ENCODE measurements around the gene MCRS1. TPM values are rescaled to one million over a fixed set of nuclear protein-coding genes. Genes with fewer than 3 reads are reported as not detected.
A peak's percentile ranks its signal among the peaks of the same experiment; 100 is the strongest.

MCRS1 gene
- total and polyA plus RNA-seq, 2 experiments from 2014 or later, result 105 to 139 TPM

GRCh38 chr12:49558526-49558925 lies 9.4 kb downstream of the MCRS1 start:
- Mint-ChIP-seq H3K27me3 (ENCODE audit: insufficient read depth, low read depth, poor library complexity) (peaks cover 12% of the 10 kb centered on the region), H3K36me3 (ENCODE audit: low read depth) (peaks cover 51% of the 10 kb centered on the region), H3K4me1 (no peaks in the 10 kb centered on the region), H3K4me3 (no peak overlapping the region), H3K27ac (no peak overlapping the region), H3K9me3 (no peaks in the 10 kb centered on the region)
- H3K79me2 ChIP-seq (replicated peaks; ENCODE audit: insufficient read depth), result no peaks in the 10 kb centered on the region
- no peaks in the 10 kb centered on the region for H3K4me1 ChIP-seq (ENCODE audit: insufficient read depth)
- H3K9me2 ChIP-seq (ENCODE audit: insufficient read depth), result no peaks in the 10 kb centered on the region
- H3K36me3 ChIP-seq (ENCODE audit: insufficient read depth), result peaks cover 27% of the 10 kb centered on the region
- H3K4me2 ChIP-seq, result no peak overlapping the region
- DNase-seq (ENCODE audit: low spot score) (no peak), ATAC-seq (no peak)
- no peaks in the 10 kb centered on the region for H4K20me1 ChIP-seq (replicated peaks; ENCODE audit: insufficient read depth)
- no peaks in the 10 kb centered on the region for H3F3A ChIP-seq (replicated peaks; ENCODE audit: low read depth)
- no peak overlapping the region for H3K27ac ChIP-seq (ENCODE audit: low read depth)
- H3K27me3 ChIP-seq (ENCODE audit: insufficient read depth), result no peaks in the 10 kb centered on the region
- no peak overlapping the region for H2AFZ ChIP-seq
- TF ChIP-seq CREB1 (CRISPR knock-in tag; IDR thresholded peaks at IDR 0.05; ENCODE audit: low read depth), result no peak
- no peak overlapping the region for H3K4me3 ChIP-seq

- H3K36me3 ChIP-seq (ENCODE audit: insufficient read depth), result peaks cover 25% of the 10 kb centered on the region
- TF ChIP-seq ZNF331 (CRISPR knock-in tag; IDR thresholded peaks at IDR 0.05; ENCODE audit: low read depth) (no peak), JUNB (IDR thresholded peaks at IDR 0.05; ENCODE audit: unreplicated experiment) (no peak), CREB1 (CRISPR knock-in tag; IDR thresholded peaks at IDR 0.05; ENCODE audit: low read depth) (no peak), REST (IDR thresholded peaks at IDR 0.05; ENCODE audit: unreplicated experiment) (no peak), EZH2phosphoT487 (IDR thresholded peaks at IDR 0.05; ENCODE audit: unreplicated experiment) (no peak), CTCF (conservative IDR thresholded peaks at IDR 0.05; ENCODE audit: low read depth in 2 of 2) (peak in 1 of 2 experiments; percentile 38; a peak in 2 of 4 replicates)
- no peaks in the 10 kb centered on the region for H3K4me1 ChIP-seq (ENCODE audit: insufficient read depth)
Observed at GRCh38 chr12:49557917-49558215, 10.1 kb downstream of the MCRS1 start.

More at GRCh38 chr12:49557917-49558215, 10.1 kb downstream of the MCRS1 start:
- no peak overlapping the region for H2AFZ ChIP-seq
- H3K27ac Mint-ChIP-seq, result no peak overlapping the region
- H3K27me3 Mint-ChIP-seq (ENCODE audit: insufficient read depth, low read depth, poor library complexity), result peaks cover 13% of the 10 kb centered on the region
- DNase-seq (ENCODE audit: low spot score) (peak; percentile 21), ATAC-seq (peak; percentile 20; the same call in 2 of the 3 replicates)
- H3K4me3 Mint-ChIP-seq, result no peak overlapping the region
- H3K9me3 Mint-ChIP-seq, result no peaks in the 10 kb centered on the region
- no peak overlapping the region for H3K4me2 ChIP-seq
- no peaks in the 10 kb centered on the region for H3K9me2 ChIP-seq (ENCODE audit: insufficient read depth)
- no peak overlapping the region for H3K27ac ChIP-seq (ENCODE audit: low read depth)
- H3K27me3 ChIP-seq (ENCODE audit: insufficient read depth), result peaks cover 4% of the 10 kb centered on the region; the same call in 1 of the 2 replicates
- H3K4me1 Mint-ChIP-seq, result no peaks in the 10 kb centered on the region
- no peak overlapping the region for H3K4me3 ChIP-seq
- H3F3A ChIP-seq (replicated peaks; ENCODE audit: low read depth), result no peaks in the 10 kb centered on the region
- peaks cover 45% of the 10 kb centered on the region for H3K36me3 Mint-ChIP-seq (ENCODE audit: low read depth)
- no peaks in the 10 kb centered on the region for H3K79me2 ChIP-seq (replicated peaks; ENCODE audit: insufficient read depth)
- H4K20me1 ChIP-seq (replicated peaks; ENCODE audit: insufficient read depth), result no peaks in the 10 kb centered on the region
